ENCODE measurements around the gene ADAM8.

GRCh38 chr10:133315847-133316246 is 39.2 kb upstream of the ADAM8 start:
- no peak for TF ChIP-seq REST (IDR thresholded peaks at IDR 0.05; ENCODE audit: low read depth)
- no peak for TF ChIP-seq TAF1 (IDR thresholded peaks at IDR 0.05; ENCODE audit: low read depth)
- no peak for TF ChIP-seq TEAD4 (IDR thresholded peaks at IDR 0.05)
- no peak for TF ChIP-seq EP300 (IDR thresholded peaks at IDR 0.05; ENCODE audit: borderline replicate concordance)
- no peak for TF ChIP-seq CEBPB (IDR thresholded peaks at IDR 0.05)
- no peak for TF ChIP-seq FOXM1 (IDR thresholded peaks at IDR 0.05; ENCODE audit: borderline replicate concordance, low read depth)
- TF ChIP-seq EGR1 (IDR thresholded peaks at IDR 0.05): no peak
- no peak for TF ChIP-seq USF1 (IDR thresholded peaks at IDR 0.05)
- no peak for TF ChIP-seq RAD21 (IDR thresholded peaks at IDR 0.05; ENCODE audit: low read depth)
- TF ChIP-seq MAX (IDR thresholded peaks at IDR 0.05): no peak

All from Ishikawa (cell line).